ENCODE data around the gene DMD.

GRCh38 chrX:31449965-31450364 is 1761.4 kb downstream of the DMD start:
- TF ChIP-seq SIN3A (IDR thresholded peaks at IDR 0.05; ENCODE audit: borderline replicate concordance, low read depth, low read length): no peak
- no peak for TF ChIP-seq CTCF (CRISPR knock-in tag; IDR thresholded peaks at IDR 0.05)
- no peak for TF ChIP-seq ATF7-NPFF (CRISPR knock-in tag; IDR thresholded peaks at IDR 0.05; ENCODE audit: low read depth)
- no peak for TF ChIP-seq ZNF747 (CRISPR knock-in tag; IDR thresholded peaks at IDR 0.05; ENCODE audit: borderline replicate concordance)
- no peak for TF ChIP-seq ZNF564 (CRISPR knock-in tag; IDR thresholded peaks at IDR 0.05)
- TF ChIP-seq ZNF530 (CRISPR knock-in tag; IDR thresholded peaks at IDR 0.05; ENCODE audit: low read depth): no peak
- TF ChIP-seq MAZ (IDR thresholded peaks at IDR 0.05; ENCODE audit: borderline replicate concordance, low read depth, low read length): no peak
- no peak for TF ChIP-seq MAZ (CRISPR knock-in tag; IDR thresholded peaks at IDR 0.05; ENCODE audit: low read depth)
- TF ChIP-seq, protein P1, sequence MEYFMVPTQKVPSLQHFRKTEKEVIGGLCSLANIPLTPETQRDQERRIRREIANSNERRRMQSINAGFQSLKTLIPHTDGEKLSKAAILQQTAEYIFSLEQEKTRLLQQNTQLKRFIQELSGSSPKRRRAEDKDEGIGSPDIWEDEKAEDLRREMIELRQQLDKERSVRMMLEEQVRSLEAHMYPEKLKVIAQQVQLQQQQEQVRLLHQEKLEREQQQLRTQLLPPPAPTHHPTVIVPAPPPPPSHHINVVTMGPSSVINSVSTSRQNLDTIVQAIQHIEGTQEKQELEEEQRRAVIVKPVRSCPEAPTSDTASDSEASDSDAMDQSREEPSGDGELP (IDR thresholded peaks at IDR 0.05; ENCODE audit: borderline replicate concordance, low read depth): no peak
- TF ChIP-seq EED (CRISPR knock-in tag; IDR thresholded peaks at IDR 0.05): no peak

All from HepG2 (cell line).